Left lobe of liver (tissue), 2 donors: ENCODE results near the gene NUDT8. TPM values are rescaled to one million over a fixed set of nuclear protein-coding genes. Genes with fewer than 3 reads are reported as not detected.

Source experiments
- ATAC-seq: fragments of 200-7000 bp; cut with Tn5 transposase; one replicate; pipeline ENCODE4 v1.9.1; 2020; ENCODE audit warnings: mild to moderate bottlenecking, moderate library complexity
- DNase-seq: peaks from one replicate; pipeline ENCODE4 v3.0.0-alpha.2; 2020; ENCODE audit warnings: low spot score
- total RNA-seq: library from RNA; stranded (reverse); gene quantifications from one replicate; pipeline ENCODE4 v1.2.1, GENCODE V29; 2021
- donor health status: DM: no; HTN: no; CAD: no; lungs with moderate emphysema.
- donor health status: DM: no; HTN: yes; CAD: no.

The NUDT8 gene
- total RNA-seq, result 41.6 TPM

- ATAC-seq (peak; percentile 76), DNase-seq (peak; percentile 88)
Observed at GRCh38 chr11:67629386-67630227, at the start of gene NUDT8. TSS of gene NUDT8 (minus strand) at chr11:67629937. CDS start at chr11:67629911, 26 bp downstream.

GRCh38 chr11:67675058-67675747, 45.5 kb upstream of the NUDT8 start:
- no peak for ATAC-seq
- no peak for DNase-seq

GRCh38 chr11:67674442-67674871, 44.7 kb upstream of the NUDT8 start, which contains the start of gene ALDH3B2:
TSS of gene ALDH3B2 (minus strand) at chr11:67674623. CDS start at chr11:67666935, 7,688 bp downstream.
- DNase-seq (no peak), ATAC-seq (no peak)

GRCh38 chr11:67673902-67674301, 44.2 kb upstream of the NUDT8 start:
- DNase-seq (no peak), ATAC-seq (no peak)

GRCh38 chr11:67673358-67673757, 43.6 kb upstream of the NUDT8 start:
- DNase-seq (no peak), ATAC-seq (no peak)

- DNase-seq (no peak), ATAC-seq (no peak)
Observed at GRCh38 chr11:67671211-67671520, 41.4 kb upstream of the NUDT8 start.

- ATAC-seq (no peak), DNase-seq (no peak)
Observed at GRCh38 chr11:67670316-67671210, 40.8 kb upstream of the NUDT8 start.

- ATAC-seq (no peak), DNase-seq (peak; percentile 30)
Observed at GRCh38 chr11:67668192-67668551, 38.4 kb upstream of the NUDT8 start.

GRCh38 chr11:67667490-67668191, 37.9 kb upstream of the NUDT8 start:
- ATAC-seq (no peak), DNase-seq (no peak)

GRCh38 chr11:67666676-67667489, 37.1 kb upstream of the NUDT8 start:
- ATAC-seq, result no peak
- no peak for DNase-seq

- ATAC-seq (no peak), DNase-seq (no peak)
Observed at GRCh38 chr11:67666303-67666645, 36.5 kb upstream of the NUDT8 start.

GRCh38 chr11:67665541-67666302, 36.0 kb upstream of the NUDT8 start:
- ATAC-seq (peak; percentile 86), DNase-seq (peak; percentile 52)

GRCh38 chr11:67664696-67665540, 35.2 kb upstream of the NUDT8 start:
- DNase-seq, result no peak
- no peak for ATAC-seq

GRCh38 chr11:67664213-67664585, 34.5 kb upstream of the NUDT8 start:
- ATAC-seq (no peak), DNase-seq (no peak)

GRCh38 chr11:67663532-67664212, 33.9 kb upstream of the NUDT8 start:
- DNase-seq (no peak), ATAC-seq (no peak)

GRCh38 chr11:67662835-67663531, 33.2 kb upstream of the NUDT8 start:
- ATAC-seq, result peak; percentile 11
- no peak for DNase-seq
